KOPT-K1 (cell line): Measurements from ENCODE around the gene ACOX1.

Experiments used
- H3K27ac ChIP-seq: fragments of 200-600 bp; sonication (generic); 2 replicates; pipeline ENCODE4 v1.5.1; 2016; ENCODE audit warnings: antibody characterized with exemption, mild to moderate bottlenecking, low read depth, low read length; ENCODE audit not compliant: poor library complexity, severe bottlenecking
- H3K36me3 ChIP-seq: fragments of 200-600 bp; sonication (generic); 2 replicates; pipeline ENCODE4 v1.5.1; 2017; ENCODE audit warnings: antibody characterized with exemption, mild to moderate bottlenecking, low read length, moderate library complexity; ENCODE audit not compliant: insufficient read depth
- H3K9me3 ChIP-seq: fragments of 200-600 bp; sonication (generic); 2 replicates; pipeline ENCODE4 v1.5.1; 2017; ENCODE audit warnings: antibody characterized with exemption, low read length, mild to moderate bottlenecking; ENCODE audit not compliant: insufficient read depth, poor library complexity, severe bottlenecking

Gene ACOX1

GRCh38 chr17:75891605-75892555 is 87.1 kb downstream of the ACOX1 start:
- Histone ChIP-seq H3K36me3 (peaks cover 51% of the 10 kb centered on the region), H3K27ac (no peak overlapping the region)

More at GRCh38 chr17:75891605-75892555, 87.1 kb downstream of the ACOX1 start:
- H3K9me3 ChIP-seq, result no peaks in the 10 kb centered on the region
